DND-41 (cell line): ENCODE measurements around the gene EPHA7.

ENCODE experiments used
- ATAC-seq: fragments of 200-7000 bp; cut with Tn5 transposase; 3 replicates; pipeline ENCODE4 v1.9.1; 2021; ENCODE audit warnings: low read depth; ENCODE audit not compliant: insufficient read depth
- DNase-seq: peaks from one replicate; pipeline ENCODE4 v3.0.0-alpha.2; 2020
- H2AFZ ChIP-seq: 2 replicates; pipeline ENCODE4 v1.6.0; 2012; ENCODE audit warnings: low read depth, low read length
- H3K27ac ChIP-seq: 2 replicates; pipeline ENCODE4 v1.5.1; 2012; ENCODE audit warnings: low read length, inconsistent platforms
- H3K27me3 ChIP-seq: fragments of 200-600 bp; sonication (generic); 2 replicates; pipeline ENCODE4 v1.6.0; 2012; ENCODE audit warnings: low read length, mild to moderate bottlenecking, inconsistent platforms; ENCODE audit not compliant: insufficient read depth, poor library complexity
- H3K36me3 ChIP-seq: 2 replicates; pipeline ENCODE4 v1.5.1; 2012; ENCODE audit warnings: low read length, inconsistent platforms; ENCODE audit not compliant: insufficient read depth
- H3K4me1 ChIP-seq: 2 replicates; pipeline ENCODE4 v1.5.1; 2012; ENCODE audit warnings: mild to moderate bottlenecking, low read length; ENCODE audit not compliant: insufficient read depth
- H3K4me2 ChIP-seq: 2 replicates; pipeline ENCODE4 v1.6.0; 2012; ENCODE audit warnings: mild to moderate bottlenecking, moderate library complexity, low read length, inconsistent platforms; ENCODE audit not compliant: insufficient read depth
- H3K4me3 ChIP-seq, 2 experiments: fragments of 200-600 bp in 1 of 2; shearing (Covaris generic) in 1 of 2; 2 replicates each; pipeline ENCODE4 v1.5.1; 2012 to 2016; ENCODE audit warnings: inconsistent platforms in 2 of 2, low read length in 2 of 2, mild to moderate bottlenecking in 2 of 2, low read depth in 1 of 2, moderate library complexity in 1 of 2
- H3K79me2 ChIP-seq: 2 replicates; pipeline ENCODE4 v1.6.0; 2012; ENCODE audit warnings: low read length, inconsistent platforms; ENCODE audit not compliant: insufficient read depth
- H3K9ac ChIP-seq: 2 replicates; pipeline ENCODE4 v1.6.0; 2012; ENCODE audit warnings: low read depth, mild to moderate bottlenecking, inconsistent platforms, low read length, moderate library complexity
- H3K9me3 ChIP-seq: 2 replicates; pipeline ENCODE4 v1.5.1; 2012; ENCODE audit warnings: low read length, moderate library complexity, mild to moderate bottlenecking, inconsistent platforms; ENCODE audit not compliant: insufficient read depth, severe bottlenecking
- H4K20me1 ChIP-seq: 2 replicates; pipeline ENCODE4 v1.6.0; 2012; ENCODE audit warnings: low read length; ENCODE audit not compliant: insufficient read depth
- EZH2 ChIP-seq: IDR thresholded peaks from 3 replicates; pipeline ENCODE4 v1.6.1; 2012; ENCODE audit warnings: borderline replicate concordance, low read depth, mild to moderate bottlenecking, moderate library complexity, low read length, inconsistent platforms; ENCODE audit not compliant: severe bottlenecking
- TF ChIP-seq, protein P1 (sequence below): IDR thresholded peaks from 2 replicates; pipeline ENCODE4 v1.5.1; 2012; ENCODE audit warnings: borderline replicate concordance, low read length, moderate library complexity, mild to moderate bottlenecking; ENCODE audit not compliant: poor library complexity, severe bottlenecking; ENCODE audit errors: extremely low read depth

Gene EPHA7

DNA sequence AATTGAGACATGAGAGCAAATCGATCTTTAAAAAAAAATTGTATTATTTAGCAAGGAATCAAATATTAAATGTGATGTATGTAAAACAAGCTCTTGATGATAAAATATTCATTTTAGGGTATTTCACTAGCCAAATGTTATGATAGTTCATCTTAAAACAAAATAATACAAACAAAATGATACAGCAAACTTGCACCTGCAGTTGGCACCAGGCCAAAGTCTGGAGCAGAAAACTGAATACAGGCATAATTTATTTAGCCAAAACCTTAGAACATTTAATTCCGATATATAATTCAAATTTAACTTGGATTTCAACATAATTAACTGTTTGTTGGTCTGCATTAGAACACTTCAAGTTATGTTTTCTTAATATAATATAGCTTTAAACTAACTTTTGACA is 60.9 kb downstream of the EPHA7 start:
- ATAC-seq: no peak
- Histone ChIP-seq H4K20me1 (no peaks in the 10 kb centered on the region), H3K4me2 (no peak overlapping the region), H3K9me3 (no peaks in the 10 kb centered on the region), H3K27ac (no peak overlapping the region), H3K9ac (no peak overlapping the region), H3K79me2 (no peaks in the 10 kb centered on the region), H2AFZ (no peak overlapping the region), H3K36me3 (no peaks in the 10 kb centered on the region), H3K4me3 (no peak overlapping the region), H3K27me3 (no peaks in the 10 kb centered on the region), H3K4me1 (no peaks in the 10 kb centered on the region)
- no peak for TF ChIP-seq EZH2
- TF ChIP-seq, protein P1, sequence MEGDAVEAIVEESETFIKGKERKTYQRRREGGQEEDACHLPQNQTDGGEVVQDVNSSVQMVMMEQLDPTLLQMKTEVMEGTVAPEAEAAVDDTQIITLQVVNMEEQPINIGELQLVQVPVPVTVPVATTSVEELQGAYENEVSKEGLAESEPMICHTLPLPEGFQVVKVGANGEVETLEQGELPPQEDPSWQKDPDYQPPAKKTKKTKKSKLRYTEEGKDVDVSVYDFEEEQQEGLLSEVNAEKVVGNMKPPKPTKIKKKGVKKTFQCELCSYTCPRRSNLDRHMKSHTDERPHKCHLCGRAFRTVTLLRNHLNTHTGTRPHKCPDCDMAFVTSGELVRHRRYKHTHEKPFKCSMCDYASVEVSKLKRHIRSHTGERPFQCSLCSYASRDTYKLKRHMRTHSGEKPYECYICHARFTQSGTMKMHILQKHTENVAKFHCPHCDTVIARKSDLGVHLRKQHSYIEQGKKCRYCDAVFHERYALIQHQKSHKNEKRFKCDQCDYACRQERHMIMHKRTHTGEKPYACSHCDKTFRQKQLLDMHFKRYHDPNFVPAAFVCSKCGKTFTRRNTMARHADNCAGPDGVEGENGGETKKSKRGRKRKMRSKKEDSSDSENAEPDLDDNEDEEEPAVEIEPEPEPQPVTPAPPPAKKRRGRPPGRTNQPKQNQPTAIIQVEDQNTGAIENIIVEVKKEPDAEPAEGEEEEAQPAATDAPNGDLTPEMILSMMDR: no peak
- DNase-seq: no peak

DNA sequence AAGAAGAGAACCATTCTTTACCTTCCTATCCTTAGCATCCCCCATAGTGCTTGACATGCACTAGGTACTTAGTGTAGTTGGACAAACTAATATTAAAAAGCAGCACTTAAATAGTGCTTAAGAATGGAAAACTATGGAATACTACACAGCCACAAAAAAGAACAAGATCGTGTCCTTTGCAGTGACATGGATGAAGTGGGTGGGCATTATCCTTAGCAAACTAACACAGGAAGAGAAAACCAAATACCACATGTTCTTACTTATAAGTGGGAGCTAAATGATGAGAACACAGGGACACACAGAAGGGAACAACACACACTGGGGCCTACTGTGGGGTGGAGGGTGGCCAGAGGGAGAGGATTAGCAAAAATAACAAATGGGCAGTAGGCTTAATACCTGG is 66.8 kb downstream of the EPHA7 start:
- H3K27me3 ChIP-seq: no peaks in the 10 kb centered on the region
- H3K79me2 ChIP-seq: no peaks in the 10 kb centered on the region
- H4K20me1 ChIP-seq: no peaks in the 10 kb centered on the region
- no peaks in the 10 kb centered on the region for H3K9me3 ChIP-seq
- no peak for ATAC-seq
- H3K4me2 ChIP-seq: no peak overlapping the region
- H3K4me3 ChIP-seq: no peak overlapping the region
- H3K27ac ChIP-seq: no peak overlapping the region
- H3K4me1 ChIP-seq: no peaks in the 10 kb centered on the region
- TF ChIP-seq, protein P1: no peak
- no peak for TF ChIP-seq EZH2
- DNase-seq: no peak
- H3K36me3 ChIP-seq: no peaks in the 10 kb centered on the region
- H2AFZ ChIP-seq: no peak overlapping the region
- H3K9ac ChIP-seq: no peak overlapping the region

DNA sequence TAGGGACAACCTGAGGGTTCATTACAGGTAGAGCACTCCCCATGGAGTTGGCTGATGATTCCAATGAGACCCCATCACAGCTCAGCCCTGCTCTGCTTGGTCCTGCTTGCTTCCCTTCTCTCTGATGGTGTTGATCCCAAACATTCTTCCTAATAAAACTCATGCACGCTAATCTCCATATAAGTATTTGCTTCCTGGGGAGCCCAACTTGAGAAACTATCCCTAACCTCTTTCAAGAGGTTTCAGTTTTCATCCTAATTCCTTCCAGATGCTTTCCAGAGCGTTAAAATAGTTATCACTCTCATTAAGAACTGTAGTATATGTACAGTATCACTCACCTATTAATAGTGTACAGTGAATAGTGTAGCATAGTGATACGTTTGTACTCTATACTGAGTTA is 68.1 kb downstream of the EPHA7 start:
- TF ChIP-seq, protein P1: no peak
- no peak for TF ChIP-seq EZH2
- no peak overlapping the region for H2AFZ ChIP-seq
- H3K9ac ChIP-seq: no peak overlapping the region
- H4K20me1 ChIP-seq: no peaks in the 10 kb centered on the region
- DNase-seq (no peak), ATAC-seq (no peak)
- no peaks in the 10 kb centered on the region for H3K36me3 ChIP-seq
- no peak overlapping the region for H3K27ac ChIP-seq
- H3K79me2 ChIP-seq: no peaks in the 10 kb centered on the region
- H3K27me3 ChIP-seq: no peaks in the 10 kb centered on the region
- H3K9me3 ChIP-seq: no peaks in the 10 kb centered on the region
- H3K4me2 ChIP-seq: no peak overlapping the region
- H3K4me3 ChIP-seq: no peak overlapping the region
- H3K4me1 ChIP-seq: no peaks in the 10 kb centered on the region

DNA sequence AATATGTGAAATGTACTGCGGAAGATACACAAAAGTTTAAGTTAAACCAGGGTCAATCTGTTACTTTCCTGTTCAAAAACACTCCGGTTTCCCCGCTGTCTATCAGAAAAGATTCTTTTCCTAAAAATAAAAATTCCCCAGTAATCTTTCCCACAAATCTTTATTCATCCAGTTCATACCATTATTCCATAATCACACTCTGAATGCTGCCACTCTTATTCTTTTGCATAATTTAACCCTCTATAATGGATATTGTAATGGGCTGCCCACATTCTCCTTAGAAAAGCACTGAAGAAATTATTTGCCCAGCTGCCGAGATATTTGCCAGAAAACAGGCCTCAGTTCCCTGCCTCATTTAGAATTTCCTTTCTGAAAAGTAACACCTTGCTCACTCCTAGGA is 68.6 kb downstream of the EPHA7 start:
- no peak for DNase-seq
- Histone ChIP-seq H3K36me3 (no peaks in the 10 kb centered on the region), H3K9me3 (no peaks in the 10 kb centered on the region), H3K27me3 (no peaks in the 10 kb centered on the region), H3K9ac (no peak overlapping the region), H3K4me1 (no peaks in the 10 kb centered on the region), H3K4me2 (no peak overlapping the region), H3K79me2 (no peaks in the 10 kb centered on the region), H3K27ac (no peak overlapping the region), H2AFZ (no peak overlapping the region), H3K4me3 (no peak overlapping the region), H4K20me1 (no peaks in the 10 kb centered on the region)
- ATAC-seq: no peak
- no peak for TF ChIP-seq EZH2
- TF ChIP-seq, protein P1: no peak
